AG04450 (cell line): ENCODE results near the gene GNGT1. TPM values are rescaled to one million over a fixed set of nuclear protein-coding genes. Genes with fewer than 3 reads are reported as not detected.

ENCODE experiments used
- CTCF ChIA-PET: fragments of 300-600, 350-600 bp; formaldehyde crosslinking; extraction: SDS; loops from one replicate; lab custom pipeline; 2022; ENCODE audit warnings: antibody characterized with exemption, inconsistent platforms; lab: Charles Lee
- POLR2A ChIA-PET: fragments of 350-600 bp; formaldehyde crosslinking; extraction: SDS; loops from one replicate; lab custom pipeline; 2021; ENCODE audit warnings: antibody characterized with exemption, inconsistent platforms; lab: Yijun Ruan, JAX
- DNase-seq: peaks from one replicate; pipeline ENCODE4 v3.0.0-alpha.2; 2011; ENCODE audit warnings: low read depth, low spot score
- H3K27ac ChIP-seq: one replicate; pipeline ENCODE4 v1.5.1; 2012; ENCODE audit warnings: low read depth, low read length, control low read depth
- H3K27me3 ChIP-seq: one replicate; pipeline ENCODE4 v1.6.0; 2012; ENCODE audit warnings: low read length; ENCODE audit not compliant: control insufficient read depth, insufficient read depth
- H3K4me3 ChIP-seq: 2 replicates; pipeline ENCODE4 v1.5.1; 2011; ENCODE audit warnings: mild to moderate bottlenecking, low read depth, low read length, control low read depth
- H3K9me3 ChIP-seq: 2 replicates; pipeline ENCODE4 v1.5.1; 2012; ENCODE audit warnings: low read length; ENCODE audit not compliant: control insufficient read depth, insufficient read depth
- polyA plus RNA-seq: library from polyadenylated mRNA; depleted of rRNA; stranded (reverse); fragments of >200 nt; gene quantifications from 2 replicates; pipeline ENCODE4 v1.2.3, GENCODE V29; 2011
- TF ChIP-seq, protein P1 (sequence below): IDR thresholded peaks from 2 replicates; pipeline ENCODE4 v1.5.1; 2011; ENCODE audit warnings: low read depth, low read length, control low read depth, inconsistent platforms

Gene GNGT1
- polyA plus RNA-seq, 1 experiment, result not detected

DNA sequence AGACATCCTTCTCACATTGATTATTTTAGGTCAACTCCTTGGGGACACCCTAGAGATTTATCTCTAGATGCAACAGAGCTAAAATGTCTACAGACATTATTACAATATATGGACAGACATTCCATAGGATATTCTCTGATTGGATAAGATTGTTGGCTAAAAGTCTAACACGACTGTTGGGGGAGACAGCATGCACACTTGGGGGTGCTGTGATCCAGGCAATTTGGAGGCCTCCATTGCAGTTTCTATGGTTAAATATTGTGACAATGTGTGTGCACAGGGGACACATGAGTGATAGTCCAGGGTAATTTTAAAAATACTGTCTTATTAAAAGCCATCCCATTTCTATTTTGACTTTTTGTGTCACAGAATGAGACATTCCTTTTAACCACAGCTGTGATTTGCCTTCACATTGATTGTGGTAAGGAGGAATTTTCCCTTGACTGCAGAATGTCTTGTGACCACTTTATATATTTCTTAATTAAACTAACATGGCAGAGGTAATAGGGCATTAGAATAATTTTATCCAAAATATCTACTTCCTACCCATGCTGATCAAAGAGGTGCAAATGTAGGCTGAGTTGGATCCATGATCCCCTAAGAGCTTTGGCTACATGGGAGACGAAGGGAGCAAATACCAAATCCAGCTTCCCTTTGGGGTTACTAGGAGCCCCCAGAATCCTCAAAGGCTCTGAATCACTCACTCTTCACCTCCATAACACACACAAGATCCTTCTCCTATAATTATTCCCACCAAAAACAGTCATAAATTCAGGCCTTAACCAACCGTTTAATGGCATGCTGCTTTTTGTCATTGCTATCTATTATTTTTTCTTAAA, 23.1 kb upstream of the GNGT1 start:
- Histone ChIP-seq H3K9me3 (no peaks in the 10 kb centered on the region), H3K27me3 (no peaks in the 10 kb centered on the region), H3K27ac (no peak overlapping the region), H3K4me3 (no peak overlapping the region)
- no peak for DNase-seq
- POLR2A ChIA-PET, result no interaction called here
- CTCF ChIA-PET, result no interaction called here
- TF ChIP-seq, protein P1, sequence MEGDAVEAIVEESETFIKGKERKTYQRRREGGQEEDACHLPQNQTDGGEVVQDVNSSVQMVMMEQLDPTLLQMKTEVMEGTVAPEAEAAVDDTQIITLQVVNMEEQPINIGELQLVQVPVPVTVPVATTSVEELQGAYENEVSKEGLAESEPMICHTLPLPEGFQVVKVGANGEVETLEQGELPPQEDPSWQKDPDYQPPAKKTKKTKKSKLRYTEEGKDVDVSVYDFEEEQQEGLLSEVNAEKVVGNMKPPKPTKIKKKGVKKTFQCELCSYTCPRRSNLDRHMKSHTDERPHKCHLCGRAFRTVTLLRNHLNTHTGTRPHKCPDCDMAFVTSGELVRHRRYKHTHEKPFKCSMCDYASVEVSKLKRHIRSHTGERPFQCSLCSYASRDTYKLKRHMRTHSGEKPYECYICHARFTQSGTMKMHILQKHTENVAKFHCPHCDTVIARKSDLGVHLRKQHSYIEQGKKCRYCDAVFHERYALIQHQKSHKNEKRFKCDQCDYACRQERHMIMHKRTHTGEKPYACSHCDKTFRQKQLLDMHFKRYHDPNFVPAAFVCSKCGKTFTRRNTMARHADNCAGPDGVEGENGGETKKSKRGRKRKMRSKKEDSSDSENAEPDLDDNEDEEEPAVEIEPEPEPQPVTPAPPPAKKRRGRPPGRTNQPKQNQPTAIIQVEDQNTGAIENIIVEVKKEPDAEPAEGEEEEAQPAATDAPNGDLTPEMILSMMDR, result no peak

DNA sequence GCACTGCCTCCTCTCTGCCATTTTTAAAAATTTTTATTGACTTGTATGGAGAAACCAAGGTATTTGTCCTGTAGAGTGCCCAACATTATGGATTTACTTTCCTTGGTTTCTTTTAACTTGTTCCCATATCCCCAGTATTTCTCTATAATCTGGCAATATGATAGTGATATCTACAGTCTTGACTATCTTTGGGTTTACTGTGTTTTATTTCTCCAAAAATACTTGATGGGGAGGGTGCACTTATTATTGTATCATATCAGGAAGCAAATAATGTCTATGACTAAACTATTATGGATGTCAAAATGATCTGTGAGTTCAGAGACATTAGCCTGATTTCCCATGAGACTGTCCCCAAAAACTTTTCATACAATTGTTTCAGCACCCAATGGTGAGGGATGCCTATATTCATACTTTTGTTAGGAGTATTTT, 22.4 kb upstream of the GNGT1 start:
- H3K4me3 ChIP-seq, result no peak overlapping the region
- no peak overlapping the region for H3K27ac ChIP-seq
- ChIA-PET POLR2A (no interaction called here), CTCF (no interaction called here)
- H3K27me3 ChIP-seq, result no peaks in the 10 kb centered on the region
- DNase-seq, result no peak
- TF ChIP-seq, protein P1, result no peak
- H3K9me3 ChIP-seq, result no peaks in the 10 kb centered on the region

DNA sequence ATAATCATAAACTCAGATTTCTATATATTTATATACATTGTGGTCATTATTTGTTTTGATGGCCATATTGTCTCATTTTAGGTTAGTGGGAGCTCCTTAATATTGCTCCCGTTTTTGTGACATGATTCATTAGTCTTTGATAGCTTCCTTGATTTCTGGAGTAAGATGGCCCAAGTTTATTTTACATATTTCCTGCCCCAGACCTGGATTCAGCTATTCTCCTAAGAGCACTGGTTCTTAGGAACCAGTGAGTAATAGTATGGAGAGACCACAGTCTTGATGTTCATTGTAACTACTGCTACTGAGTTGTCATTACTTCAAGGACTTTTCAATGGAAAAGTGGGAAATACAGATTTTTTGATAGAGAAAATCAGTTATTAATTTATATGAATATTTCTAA, 21.8 kb upstream of the GNGT1 start:
- TF ChIP-seq, protein P1, result no peak
- no peak for DNase-seq
- no peak overlapping the region for H3K27ac ChIP-seq
- H3K27me3 ChIP-seq, result no peaks in the 10 kb centered on the region
- H3K9me3 ChIP-seq, result no peaks in the 10 kb centered on the region
- CTCF ChIA-PET, result no interaction called here
- no peak overlapping the region for H3K4me3 ChIP-seq
- POLR2A ChIA-PET, result no interaction called here

DNA sequence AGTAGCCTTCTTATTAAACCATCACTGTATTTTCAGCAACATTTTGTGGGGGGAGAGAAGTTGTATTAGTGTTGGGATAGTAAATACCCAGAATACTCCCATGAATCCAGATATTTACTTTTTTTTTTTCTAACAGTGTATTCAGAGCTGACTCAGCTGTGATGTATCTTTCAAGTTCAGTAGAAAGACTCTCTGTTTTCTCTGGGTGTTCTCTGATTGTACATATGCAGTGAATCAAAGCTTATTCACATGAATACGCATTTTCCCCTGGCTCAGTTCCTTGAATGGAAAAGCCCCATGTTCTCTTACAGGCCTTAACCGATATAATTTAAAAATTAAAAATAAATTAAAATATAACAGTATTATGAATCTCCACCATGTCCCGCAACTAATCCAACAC, 17.1 kb upstream of the GNGT1 start:
- Histone ChIP-seq H3K27me3 (no peaks in the 10 kb centered on the region), H3K4me3 (no peak overlapping the region), H3K27ac (no peak overlapping the region), H3K9me3 (no peaks in the 10 kb centered on the region; the same call in 1 of the 2 replicates)
- ChIA-PET POLR2A (no interaction called here), CTCF (interaction anchor here (0.9 to 1.3 kb wide), 3 partner anchors 14 to 334 kb away, joined by 3 to 5 read pairs (median 4); no protein-coding TSS in a partner anchor)
- no peak for DNase-seq
- TF ChIP-seq, protein P1, result no peak

DNA sequence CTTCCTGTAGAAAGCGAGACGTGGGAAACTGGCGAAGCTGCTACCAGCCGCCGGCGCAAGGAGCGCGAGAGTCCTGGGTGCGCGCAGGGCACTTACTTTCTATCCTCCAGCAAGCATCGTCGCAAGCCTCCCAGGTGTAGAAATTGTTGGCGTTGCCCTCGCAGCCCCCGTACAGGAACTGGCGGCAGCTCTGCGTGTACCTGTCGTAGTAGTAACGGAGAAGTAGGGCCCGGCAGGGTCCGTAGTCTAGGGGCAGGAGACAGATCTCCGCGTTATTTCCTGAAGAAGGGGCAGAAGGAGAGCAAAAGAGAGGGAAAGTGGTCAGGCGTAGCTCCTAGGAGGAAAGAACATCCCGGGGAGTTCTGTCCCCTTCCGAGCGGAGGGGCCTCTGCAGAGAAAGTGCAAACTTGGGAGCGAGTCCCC, 16.3 kb upstream of the GNGT1 start:
- Histone ChIP-seq H3K27ac (no peak overlapping the region), H3K9me3 (no peaks in the 10 kb centered on the region; the same call in 1 of the 2 replicates), H3K27me3 (no peaks in the 10 kb centered on the region), H3K4me3 (peak overlapping the region; percentile 71)
- TF ChIP-seq, protein P1, result no peak
- CTCF ChIA-PET, result interaction anchor here (0.7 to 1.8 kb wide), 4 partner anchors 12 to 197 kb away, joined by 3 to 7 read pairs (median 4); no protein-coding TSS in a partner anchor
- DNase-seq, result no peak
- POLR2A ChIA-PET, result no interaction called here
